HG02759 (cell line): ENCODE data around the gene COL18A1.

Source experiments
- ATAC-seq: cut with Tn5 transposase; IDR thresholded peaks from one replicate; pipeline ENCODE4 v1.9.1; 2021; ENCODE audit warnings: mild to moderate bottlenecking, moderate library complexity; ENCODE audit not compliant: unreplicated experiment

COL18A1 gene

DNA sequence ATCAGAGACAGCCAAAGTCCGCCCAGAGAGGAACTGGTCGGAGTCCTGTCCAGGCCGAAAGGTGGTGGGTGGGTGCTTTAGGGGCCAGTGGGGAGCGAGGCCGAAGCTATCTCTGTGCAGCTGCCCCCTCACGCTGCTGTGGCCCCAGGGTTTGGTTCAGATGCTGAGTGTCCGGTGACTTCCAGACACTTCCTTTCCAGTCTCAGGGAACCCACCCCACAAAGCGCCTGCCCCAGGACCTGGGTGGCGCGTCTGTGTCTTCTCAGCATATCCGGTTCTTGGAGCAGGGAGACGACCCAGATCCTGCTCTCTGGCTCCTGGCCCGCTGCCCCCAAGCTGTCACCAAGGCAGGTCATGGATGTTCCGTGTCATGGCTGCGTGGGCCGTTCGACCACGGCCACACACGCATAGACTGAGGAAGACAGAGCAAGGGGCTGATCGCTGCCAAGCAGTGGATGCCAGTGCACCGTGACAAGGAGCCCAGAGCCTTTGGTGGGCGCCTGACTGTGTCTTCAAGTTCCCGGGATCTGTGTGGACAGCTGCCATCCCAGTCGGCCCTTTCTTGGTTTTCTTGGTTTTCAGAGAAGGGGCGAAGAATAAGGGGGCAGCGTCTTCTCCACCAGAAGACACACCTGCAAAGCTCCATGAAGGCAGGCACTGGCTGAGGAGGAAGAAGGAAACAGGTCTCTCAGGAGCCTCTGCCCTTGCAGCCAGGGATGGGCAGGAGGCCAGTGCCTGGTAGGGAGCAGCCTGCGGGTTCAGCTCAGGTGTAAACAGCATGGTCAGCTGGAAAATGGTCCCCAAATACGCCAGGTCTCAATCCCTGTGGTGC, 22.9 kb upstream of the COL18A1 start:
- ATAC-seq = no peak

DNA sequence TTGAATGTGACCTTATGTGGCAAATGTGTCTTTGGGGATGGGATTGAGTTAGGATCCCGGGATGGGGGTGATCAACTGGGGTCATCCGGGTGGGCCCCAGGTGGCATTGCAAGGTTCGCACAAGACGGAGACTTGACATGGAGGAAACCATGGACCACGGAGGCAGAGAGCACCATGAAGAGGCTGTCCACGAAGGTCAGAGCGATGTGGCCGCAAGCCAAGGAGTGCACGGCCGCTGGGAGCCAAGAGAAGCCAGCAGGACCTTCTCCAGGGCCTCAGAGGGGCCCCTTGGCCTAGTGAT, 22.3 kb upstream of the COL18A1 start:
- no peak for ATAC-seq

DNA sequence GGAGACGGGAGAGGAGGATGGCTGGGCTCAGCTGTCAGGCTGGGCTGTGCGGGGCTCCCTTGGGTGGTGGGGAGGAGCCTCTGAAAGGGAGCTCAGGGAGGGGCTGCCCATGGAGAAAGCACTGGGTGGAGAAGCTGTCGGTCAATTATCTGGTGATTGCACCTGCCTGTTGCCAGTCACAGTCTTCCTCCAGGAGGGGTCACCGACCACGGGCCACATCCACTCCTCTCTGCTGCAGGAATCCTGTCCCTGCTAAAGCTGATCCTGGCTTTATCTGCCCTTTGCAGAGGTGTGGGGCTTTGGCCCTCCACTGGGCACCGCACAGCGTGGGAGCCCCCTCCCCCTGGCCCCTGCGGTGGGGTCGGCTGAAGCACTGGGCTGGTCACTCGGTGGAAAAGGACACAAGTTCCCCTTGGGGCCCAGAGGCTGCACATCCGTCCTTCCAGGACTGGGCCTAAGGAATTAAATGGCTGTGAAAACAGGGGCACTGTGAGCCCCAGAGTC, 21.8 kb upstream of the COL18A1 start:
- ATAC-seq = no peak

DNA sequence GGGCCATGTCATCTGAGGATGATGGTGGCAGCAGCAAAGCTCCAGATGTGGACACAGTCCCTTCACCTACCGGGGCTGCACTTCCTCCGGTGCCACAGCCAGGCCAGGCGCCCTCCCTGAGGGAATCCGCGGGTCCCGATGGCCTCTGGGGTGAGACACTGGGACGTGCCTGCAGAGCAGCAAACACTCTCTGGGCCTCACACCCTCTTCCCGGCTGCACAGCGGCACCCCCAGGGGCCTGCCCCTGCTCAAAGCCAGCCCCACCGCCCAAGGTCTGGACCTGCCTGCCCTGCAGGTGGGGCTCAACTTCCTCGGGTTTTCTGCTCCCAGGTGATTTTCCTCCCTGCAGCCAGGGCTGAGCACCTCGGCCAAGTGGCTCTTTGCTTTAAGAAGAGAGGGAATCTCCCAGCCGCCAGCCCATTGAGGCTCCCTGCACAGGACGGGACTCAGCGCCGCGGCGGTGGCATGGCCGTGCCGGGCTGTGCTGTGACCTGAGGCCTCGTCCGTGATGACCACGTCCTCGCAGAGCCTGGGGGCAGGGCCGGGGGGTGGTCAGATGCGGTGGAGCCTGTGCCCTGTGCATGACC, 21.3 kb upstream of the COL18A1 start:
- ATAC-seq = no peak

DNA sequence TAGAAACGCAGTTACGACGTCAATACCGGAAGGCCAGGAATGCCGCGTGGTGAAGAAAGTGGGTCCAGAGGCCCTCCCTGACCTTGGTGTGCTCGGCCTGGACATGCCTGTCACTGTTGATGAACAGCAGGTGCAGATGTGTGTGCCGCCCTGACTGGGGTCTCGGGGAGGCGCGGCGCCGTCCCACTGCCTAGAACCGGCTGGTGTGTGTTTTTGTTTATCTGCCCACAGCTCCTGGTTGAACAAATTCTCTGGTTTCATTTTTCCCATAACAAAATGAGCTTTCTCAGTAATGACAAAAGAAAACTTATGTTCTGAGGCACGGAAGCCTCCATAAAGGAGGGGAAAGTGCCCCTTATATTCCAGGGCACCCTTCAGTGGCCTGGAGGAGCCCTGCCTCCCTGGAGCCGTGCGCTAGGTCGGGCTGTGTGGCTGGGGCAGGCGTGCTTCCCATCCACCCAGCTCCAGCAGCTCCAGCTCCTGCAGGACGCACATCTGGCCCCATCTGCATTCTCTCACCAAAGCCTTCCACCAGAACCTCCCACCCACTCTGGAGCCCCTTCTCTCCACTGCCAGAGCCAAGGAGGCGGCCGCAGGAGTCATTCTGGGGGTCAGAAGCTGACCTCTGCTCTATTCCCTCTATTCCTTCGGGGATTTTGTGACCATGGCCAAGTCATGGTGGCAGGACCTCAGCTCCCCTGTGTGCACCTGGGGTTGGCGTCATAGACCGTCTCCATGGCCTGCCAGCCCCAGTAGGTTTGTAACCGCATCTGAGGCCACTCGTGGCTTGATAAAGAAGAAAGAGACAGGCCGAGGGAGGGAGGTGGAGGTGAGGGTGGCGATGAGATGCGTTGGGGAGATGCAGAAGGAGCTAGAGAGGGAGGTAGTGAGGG, 20.1 kb upstream of the COL18A1 start:
- ATAC-seq = no peak

DNA sequence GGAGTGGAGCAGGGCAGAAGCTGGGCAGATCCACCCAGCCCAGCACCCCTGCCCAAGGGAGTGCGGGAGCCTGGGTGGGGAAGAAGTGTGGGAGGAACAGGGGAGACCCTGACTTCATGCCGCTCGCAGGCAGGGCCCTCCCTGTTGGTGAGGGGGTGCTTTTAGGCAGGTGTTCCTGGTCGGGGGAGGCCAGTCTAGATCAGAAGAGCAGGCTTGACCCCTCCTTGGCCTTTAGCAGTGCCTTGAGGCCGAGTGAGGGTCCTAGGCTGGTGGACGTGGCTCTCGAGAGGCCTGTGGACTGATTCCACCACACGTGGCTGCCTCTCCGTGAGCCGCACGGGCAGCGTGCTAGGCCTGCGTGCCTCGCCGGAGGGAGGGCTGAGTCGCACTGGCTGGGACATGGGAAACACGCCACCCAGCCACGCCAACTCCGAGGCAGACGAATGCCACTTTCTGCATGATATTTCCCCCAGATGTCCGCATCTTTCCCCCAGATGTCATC, 19.4 kb upstream of the COL18A1 start:
- ATAC-seq = no peak

DNA sequence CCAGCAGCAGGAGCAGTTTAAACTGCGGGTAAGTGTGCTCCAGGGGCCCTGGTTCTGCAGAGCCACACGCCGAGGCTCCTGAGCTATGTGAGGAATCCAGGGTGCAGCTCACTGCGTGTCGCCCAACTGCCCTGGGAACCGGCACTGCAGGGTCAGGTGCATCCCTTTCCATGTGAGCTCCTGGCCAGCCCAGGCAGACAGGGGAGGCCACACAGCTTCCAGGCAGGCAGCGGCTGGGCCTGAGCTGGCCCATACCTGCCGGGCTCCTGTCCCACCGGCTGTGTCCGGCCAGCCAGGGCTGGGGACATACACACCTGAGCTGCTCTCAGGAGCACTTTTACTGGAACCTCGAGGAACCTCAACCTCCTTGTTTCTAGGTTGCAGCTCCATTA, 18.6 kb upstream of the COL18A1 start:
- ATAC-seq = no peak

DNA sequence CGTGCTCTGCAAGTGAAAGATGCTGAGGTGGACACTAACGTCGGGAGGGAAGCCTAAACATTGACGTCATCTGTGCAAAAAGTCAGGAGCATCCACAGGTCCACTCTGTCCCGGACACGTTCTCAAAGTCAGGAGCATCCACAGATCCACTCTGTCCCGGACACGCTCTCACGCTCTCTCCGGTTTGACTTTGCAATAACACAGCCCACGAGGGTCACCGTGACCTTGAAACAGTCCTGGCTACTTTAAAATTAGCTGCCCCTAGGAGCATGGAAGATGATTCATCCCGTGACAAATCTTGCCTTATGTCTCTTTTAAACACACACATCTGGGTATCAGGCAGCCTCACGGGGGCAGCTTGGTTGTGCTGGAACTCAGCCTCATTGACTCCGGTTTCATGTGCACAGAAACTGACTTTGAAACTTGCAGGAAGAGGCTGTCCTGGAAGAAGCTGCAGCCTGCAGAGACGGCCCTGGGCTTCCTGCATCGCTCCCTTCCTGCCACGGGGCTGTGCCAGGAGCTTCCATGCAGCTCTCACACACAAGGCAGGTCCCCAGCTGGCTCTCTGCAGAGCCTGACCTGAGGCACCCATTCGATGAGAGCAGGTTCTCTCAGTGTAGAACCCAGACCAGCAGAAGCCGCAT, 18.1 kb upstream of the COL18A1 start:
- no peak for ATAC-seq

DNA sequence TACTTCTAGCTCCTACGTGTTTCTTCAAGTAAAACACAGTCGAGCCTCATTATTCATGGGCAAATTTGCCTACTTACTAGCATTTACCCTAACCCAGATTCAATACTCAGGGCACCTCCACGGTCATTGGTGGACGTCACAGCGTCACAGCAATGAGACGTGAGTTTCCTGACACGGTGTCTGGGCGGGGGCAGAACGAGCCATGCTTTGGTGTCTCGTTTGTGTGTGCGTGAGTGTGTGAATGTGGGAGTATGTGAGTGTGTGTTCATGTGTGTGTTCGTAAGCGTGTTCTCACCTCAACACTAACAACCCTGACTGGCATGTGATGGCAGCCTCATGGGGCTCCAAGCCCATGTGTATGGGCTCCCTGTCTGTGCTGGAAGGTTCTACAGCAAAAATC, 17.5 kb upstream of the COL18A1 start:
- no peak for ATAC-seq

DNA sequence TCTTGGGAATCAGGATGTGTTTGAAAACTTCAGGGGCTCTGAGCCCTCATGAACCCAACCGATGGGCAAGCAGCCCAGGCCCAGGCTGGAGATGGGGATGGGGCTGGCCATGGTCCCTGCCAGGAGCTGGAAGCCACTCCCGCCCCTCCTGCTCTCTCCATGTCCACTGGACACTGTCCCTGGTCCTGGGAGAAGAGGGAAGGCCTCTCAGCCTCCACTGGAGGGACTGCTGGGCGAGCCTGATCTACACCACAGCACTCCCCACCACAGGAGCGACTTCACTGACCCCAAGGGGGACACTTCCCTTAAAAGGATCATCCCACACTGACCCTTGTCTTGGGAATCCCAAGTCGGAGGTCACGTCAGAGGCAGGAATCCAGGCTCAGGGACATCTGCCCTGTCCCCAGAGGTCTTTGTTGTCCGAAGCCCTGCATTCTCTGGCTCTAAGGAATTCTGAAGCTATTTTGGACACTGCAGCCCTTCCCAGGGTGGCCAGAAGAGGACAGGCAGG, 16.9 kb upstream of the COL18A1 start:
- ATAC-seq = no peak

DNA sequence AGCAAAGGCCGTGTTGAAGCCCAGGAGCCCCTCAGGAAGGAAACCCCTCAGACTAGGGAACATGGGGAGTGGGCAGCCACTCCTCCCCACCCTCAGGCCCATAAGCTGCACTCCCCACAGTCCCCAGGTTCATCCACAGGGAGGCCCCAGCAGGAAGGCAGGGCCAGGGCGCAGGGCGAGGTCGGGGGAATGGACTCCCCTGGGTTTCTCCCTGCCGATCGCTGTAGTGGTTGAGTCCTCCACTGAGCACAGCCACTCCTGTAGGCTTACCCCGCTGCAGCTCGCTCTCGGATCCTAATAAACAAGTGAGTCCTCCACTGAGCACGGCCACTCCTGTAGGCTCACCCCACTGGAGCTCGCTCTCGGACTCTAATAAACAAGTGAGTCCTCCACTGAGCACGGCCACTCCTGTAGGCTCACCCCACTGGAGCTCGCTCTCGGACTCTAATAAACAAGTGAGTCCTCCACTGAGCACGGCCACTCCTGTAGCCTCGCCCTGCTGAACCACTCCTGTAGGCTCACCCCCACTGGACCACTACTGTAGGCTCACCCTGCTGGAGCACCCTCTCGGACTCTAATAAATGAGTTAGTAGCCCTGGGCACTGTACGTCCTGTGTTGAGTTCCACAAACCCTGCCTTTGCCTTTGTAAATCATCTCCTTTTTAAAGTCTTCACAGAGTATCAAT, 16.2 kb upstream of the COL18A1 start:
- ATAC-seq = no peak

DNA sequence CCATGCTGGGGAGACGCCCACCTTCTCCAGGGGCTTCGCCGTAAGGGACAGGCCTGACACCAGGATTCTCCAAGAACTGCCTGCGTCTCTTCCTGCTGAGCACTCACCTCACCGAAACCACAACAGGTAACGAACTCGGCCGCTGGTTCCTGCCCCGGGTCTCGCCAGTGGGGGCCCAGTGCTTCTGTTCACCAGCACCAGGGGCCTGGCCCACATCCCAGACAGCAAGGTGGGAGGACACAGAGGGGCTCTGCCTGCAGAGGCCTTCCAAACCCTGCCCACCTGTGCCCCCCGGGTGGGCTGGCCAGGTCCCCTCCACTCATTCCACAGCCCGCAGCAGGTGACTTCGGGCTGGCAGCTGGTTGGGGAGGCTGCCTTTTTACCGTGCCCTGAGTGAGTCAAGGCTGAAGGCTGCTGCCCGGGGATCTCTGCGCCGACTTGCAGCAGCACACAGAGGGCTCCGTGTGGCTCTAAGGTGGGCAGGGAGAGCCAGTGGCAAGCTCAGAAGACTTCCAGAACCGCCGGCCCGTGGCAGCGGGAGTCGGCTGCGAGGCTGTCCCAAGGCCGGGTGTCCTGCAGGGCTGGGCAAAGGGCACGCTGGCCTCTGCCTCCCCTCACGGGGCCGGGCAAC, 14.7 kb upstream of the COL18A1 start:
- no peak for ATAC-seq

DNA sequence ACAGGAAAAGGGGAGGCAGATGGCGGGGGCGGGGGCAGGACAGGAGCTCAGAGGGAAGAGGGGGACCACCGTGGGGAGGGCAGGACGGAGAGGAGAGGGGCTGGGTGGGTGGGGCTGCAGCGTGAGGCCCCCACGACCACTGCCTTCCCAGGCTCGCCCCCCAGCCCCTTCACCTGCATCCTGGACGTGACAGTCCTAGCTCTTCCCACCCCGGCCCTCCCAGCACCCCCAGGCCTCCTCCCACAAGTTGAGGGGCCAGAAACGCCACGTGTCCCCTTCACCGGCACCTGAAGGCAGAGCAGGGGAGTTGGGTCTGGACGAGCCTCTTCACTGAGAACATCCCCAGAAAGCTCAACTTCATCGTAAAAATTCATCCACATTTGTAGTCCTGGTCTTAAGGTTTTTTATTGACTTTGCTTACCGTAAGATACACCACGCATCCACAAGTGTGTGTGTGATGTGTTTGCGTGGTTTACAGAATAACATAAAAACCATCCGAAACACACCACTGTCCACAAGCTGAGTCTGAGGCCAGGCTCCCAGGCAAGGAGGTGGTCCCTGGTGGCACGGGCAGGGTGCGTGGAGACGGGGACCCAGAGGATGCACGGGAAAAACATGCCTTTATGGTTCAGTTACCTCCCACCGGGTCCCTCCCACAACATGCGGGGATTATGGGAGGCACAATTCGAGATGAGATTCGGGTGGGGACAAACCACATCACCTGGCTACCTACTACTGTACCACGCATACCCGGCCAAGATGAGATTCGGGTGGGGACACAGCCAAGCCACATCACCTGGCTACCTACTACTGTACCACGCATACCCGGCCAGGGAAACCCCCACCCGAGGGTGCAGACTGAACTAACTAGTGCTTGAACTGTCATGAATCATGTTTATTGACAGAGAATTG, 13.9 kb upstream of the COL18A1 start:
- no peak for ATAC-seq

DNA sequence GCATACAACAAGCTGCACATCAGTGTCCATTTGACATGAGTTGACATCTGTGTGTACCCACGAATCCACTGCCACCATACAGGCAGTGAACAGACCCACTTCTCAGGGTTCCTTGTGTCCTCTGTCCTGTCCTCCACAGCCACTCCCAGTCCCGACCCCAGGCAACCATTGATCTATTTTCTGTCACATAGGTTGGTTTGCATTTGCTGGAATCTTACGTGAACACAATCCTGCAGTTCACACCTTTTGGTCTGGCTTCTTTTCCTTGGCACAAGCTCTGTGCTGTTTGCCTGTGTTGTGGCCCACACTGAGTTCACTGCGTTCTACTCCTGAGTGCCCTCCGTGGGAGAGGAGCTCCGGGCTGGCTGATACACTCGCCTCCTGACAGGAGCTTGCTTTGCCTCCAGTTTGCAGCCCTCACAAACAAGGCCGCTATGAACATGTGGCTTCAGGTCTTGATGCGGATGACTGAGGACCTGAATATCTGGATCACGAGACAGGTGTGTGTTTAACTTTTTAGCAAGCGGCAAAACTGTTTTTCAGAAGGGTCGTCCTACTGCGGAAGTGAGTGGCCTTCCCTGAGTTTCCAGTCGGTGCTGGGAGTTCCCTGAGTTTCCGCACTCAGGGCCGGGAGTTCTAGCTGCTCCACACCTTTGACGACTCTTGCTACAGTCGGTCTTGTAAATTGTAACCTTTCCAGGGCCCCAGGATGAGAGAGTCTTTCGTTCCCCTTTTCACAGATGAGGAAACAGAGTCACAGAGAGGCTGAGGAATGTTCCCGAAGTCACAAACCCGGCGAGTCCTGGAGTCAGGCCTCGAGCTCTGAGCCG, 13.0 kb upstream of the COL18A1 start:
- ATAC-seq = no peak

DNA sequence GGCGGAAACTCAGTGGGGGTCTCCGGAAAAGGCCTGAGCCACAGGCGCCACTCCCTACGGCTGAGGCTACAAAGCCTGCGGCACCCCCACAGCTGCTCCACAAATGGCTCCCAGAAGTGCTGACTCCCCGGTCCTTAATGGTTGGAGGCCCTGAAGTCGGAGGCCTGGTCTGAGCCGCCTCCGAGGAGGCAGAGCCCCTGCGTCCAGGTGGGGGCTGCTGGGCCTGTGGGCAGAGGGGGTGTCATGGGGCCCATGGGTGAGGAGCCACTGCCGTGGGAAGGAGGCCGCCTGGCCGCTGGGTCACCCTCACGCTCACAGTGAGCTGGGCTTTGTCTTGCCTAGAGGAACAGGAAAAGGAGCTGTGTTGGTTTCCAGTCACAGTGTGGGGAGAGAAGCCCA, 12.4 kb upstream of the COL18A1 start:
- ATAC-seq = no peak

DNA sequence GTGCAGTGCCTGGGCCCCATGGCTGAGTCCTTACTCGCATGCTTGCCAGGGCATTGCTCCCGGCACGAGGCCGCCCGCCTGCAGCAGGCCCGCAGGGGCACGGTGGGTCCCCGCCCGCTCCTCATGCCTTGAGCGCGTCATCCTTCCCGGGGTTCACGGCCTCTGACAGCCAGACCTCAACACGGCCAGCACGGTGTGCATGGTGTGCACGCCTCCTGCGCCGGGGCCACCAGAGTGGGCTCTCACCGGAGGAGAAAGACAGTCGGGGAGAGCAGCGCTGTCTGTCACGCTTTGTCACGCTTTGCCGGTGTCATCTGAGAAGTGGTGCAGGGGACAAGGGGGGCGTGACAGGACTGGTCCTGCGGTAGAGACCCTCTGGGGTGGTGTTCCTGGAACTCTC, 11.9 kb upstream of the COL18A1 start:
- no peak for ATAC-seq

DNA sequence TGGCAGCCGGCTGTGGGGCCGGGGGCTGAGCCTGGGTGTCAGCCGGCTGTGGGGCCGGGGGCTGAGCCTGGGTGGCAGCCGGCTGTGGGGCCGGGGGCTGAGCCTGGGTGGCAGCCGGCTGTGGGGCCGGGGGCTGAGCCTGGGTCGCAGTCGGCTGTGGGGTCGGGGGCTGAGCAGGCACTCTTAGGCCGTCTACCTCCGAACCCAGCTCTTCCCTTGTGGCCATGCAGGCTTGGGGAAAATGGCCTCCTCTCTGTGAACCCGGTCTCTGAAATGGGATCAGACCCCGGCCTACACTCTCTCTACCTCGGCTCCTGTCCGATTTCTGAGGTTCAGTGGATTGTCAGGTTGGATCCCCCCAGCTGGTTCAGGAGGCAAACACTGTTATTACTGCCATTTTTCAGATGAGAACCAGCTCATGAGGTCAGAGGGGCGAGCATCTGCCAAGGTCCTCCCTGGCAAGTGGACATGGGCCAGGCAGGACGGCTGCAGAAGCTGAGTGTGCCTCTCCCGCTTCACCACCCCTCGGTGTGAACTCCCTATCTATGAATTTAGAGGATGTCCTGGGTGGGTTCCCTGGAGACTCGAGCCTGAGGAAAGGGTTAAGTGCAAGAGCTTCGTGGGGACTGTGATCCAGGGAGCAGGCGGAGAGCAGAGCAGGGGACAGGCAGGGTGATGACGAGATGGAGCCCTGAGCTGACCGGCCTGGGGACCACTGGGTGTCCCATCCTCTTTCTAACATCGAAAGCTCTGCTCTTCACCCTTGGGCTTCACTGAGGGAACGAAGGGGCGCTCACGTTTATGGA, 10.9 kb upstream of the COL18A1 start:
- no peak for ATAC-seq
